Karpas-422 (cell line): ENCODE results near the gene C1orf159. TPM values are rescaled to one million over a fixed set of nuclear protein-coding genes. Genes with fewer than 3 reads are reported as not detected.

Source experiments
- DNase-seq: peaks from one replicate; pipeline ENCODE4 v3.0.0-alpha.2; 2015
- H2AFZ ChIP-seq: fragments of 200-600 bp; sonication (generic); 2 replicates; pipeline ENCODE4 v1.6.1; 2014; ENCODE audit warnings: antibody characterized with exemption, low read length, mixed read lengths
- H3K27ac ChIP-seq: fragments of 200-600 bp; sonication (generic); 2 replicates; pipeline ENCODE4 v1.5.1; 2014; ENCODE audit warnings: mild to moderate bottlenecking, low read length, moderate library complexity
- H3K27me3 ChIP-seq: fragments of 200-600 bp; sonication (generic); 2 replicates; pipeline ENCODE4 v1.6.1; 2014; ENCODE audit warnings: low read length, mixed read lengths
- H3K36me3 ChIP-seq: fragments of 200-600 bp; sonication (generic); 2 replicates; pipeline ENCODE4 v1.6.1; 2014; ENCODE audit warnings: low read length, mixed read lengths; ENCODE audit not compliant: insufficient read depth
- H3K4me1 ChIP-seq: fragments of 200-600 bp; sonication (generic); 2 replicates; pipeline ENCODE4 v1.6.1; 2014; ENCODE audit warnings: mild to moderate bottlenecking, low read length, mixed read lengths
- H3K4me2 ChIP-seq: fragments of 200-600 bp; sonication (generic); 2 replicates; pipeline ENCODE4 v1.6.1; 2014; ENCODE audit warnings: low read length, low read depth, mild to moderate bottlenecking; ENCODE audit not compliant: poor library complexity, severe bottlenecking
- H3K4me3 ChIP-seq: fragments of 200-600 bp; sonication (generic); 2 replicates; pipeline ENCODE4 v1.5.1; 2014; ENCODE audit warnings: mild to moderate bottlenecking, antibody characterized with exemption, low read length, mixed read lengths
- H3K79me2 ChIP-seq: fragments of 200-600 bp; sonication (generic); 2 replicates; pipeline ENCODE4 v1.6.1; 2014; ENCODE audit warnings: mild to moderate bottlenecking, low read length, mixed read lengths
- H3K9ac ChIP-seq: fragments of 200-600 bp; sonication (generic); 2 replicates; pipeline ENCODE4 v1.6.0; 2014; ENCODE audit warnings: low read length
- H3K9me2 ChIP-seq: fragments of 200-600 bp; sonication (generic), shearing (Covaris generic); replicated peaks from 2 replicates; pipeline ENCODE4 v1.6.0; 2014; ENCODE audit warnings: mild to moderate bottlenecking, low read length, moderate library complexity; ENCODE audit not compliant: insufficient read depth
- H3K9me3 ChIP-seq: fragments of 300-700, 200-600 bp; sonication (generic); 2 replicates; pipeline ENCODE4 v1.6.1; 2014; ENCODE audit warnings: low read length, mixed read lengths
- H4K20me1 ChIP-seq: fragments of 200-600 bp; sonication (generic); 2 replicates; pipeline ENCODE4 v1.6.1; 2014; ENCODE audit warnings: mild to moderate bottlenecking, antibody characterized with exemption, low read length, low read depth; ENCODE audit not compliant: insufficient read depth
- total RNA-seq: library from RNA; depleted of rRNA; stranded (reverse); fragments of >200 nt; shearing (Covaris generic); gene quantifications from 2 replicates; pipeline ENCODE4 v1.2.3, GENCODE V29; 2014; ENCODE audit warnings: low replicate concordance

Gene C1orf159
- total RNA-seq, 1 experiment from 2014 or later = 10.2 TPM

GRCh38 chr1:1073743-1074587 lies 41.9 kb downstream of the C1orf159 start, which contains the start of gene RNF223:
Gene RNF223, minus strand, starts transcription at chr1:1074306. Its CDS starts 1,740 bp downstream, at chr1:1072566.
- Histone ChIP-seq H4K20me1 (no peaks in the 10 kb centered on the region), H3K4me1 (no peaks in the 10 kb centered on the region), H3K9me3 (no peaks in the 10 kb centered on the region), H3K79me2 (no peaks in the 10 kb centered on the region), H3K9me2 (no peaks in the 10 kb centered on the region), H3K4me2 (no peak within 1 kb of the TSS), H3K36me3 (no peaks in the 10 kb centered on the region), H3K27ac (no peak within 1 kb of the TSS), H3K4me3 (no peak within 1 kb of the TSS), H3K27me3 (no peaks in the 10 kb centered on the region), H3K9ac (no peak within 1 kb of the TSS), H2AFZ (no peak within 1 kb of the TSS)
- no peak for DNase-seq

- DNase-seq = no peak
- Histone ChIP-seq H3K4me3 (no peak overlapping the region), H2AFZ (no peak overlapping the region), H3K27ac (no peak overlapping the region), H3K36me3 (no peaks in the 10 kb centered on the region), H3K9ac (no peak overlapping the region), H3K9me2 (no peaks in the 10 kb centered on the region), H3K79me2 (no peaks in the 10 kb centered on the region), H3K27me3 (no peaks in the 10 kb centered on the region), H3K4me1 (no peaks in the 10 kb centered on the region), H3K4me2 (no peak overlapping the region), H4K20me1 (no peaks in the 10 kb centered on the region), H3K9me3 (no peaks in the 10 kb centered on the region)
Measured at GRCh38 chr1:1072849-1073742, 42.8 kb downstream of the C1orf159 start.

GRCh38 chr1:1072299-1072848 lies 43.5 kb downstream of the C1orf159 start:
- Histone ChIP-seq H4K20me1 (no peaks in the 10 kb centered on the region), H3K9me2 (no peaks in the 10 kb centered on the region), H3K9me3 (no peaks in the 10 kb centered on the region), H3K36me3 (no peaks in the 10 kb centered on the region), H2AFZ (no peak overlapping the region), H3K27ac (no peak overlapping the region), H3K79me2 (no peaks in the 10 kb centered on the region), H3K4me3 (no peak overlapping the region), H3K27me3 (no peaks in the 10 kb centered on the region), H3K9ac (no peak overlapping the region), H3K4me1 (no peaks in the 10 kb centered on the region), H3K4me2 (no peak overlapping the region)
- no peak for DNase-seq

- H3K27me3 ChIP-seq = no peaks in the 10 kb centered on the region
Measured at GRCh38 chr1:1071486-1072298, 44.2 kb downstream of the C1orf159 start.

GRCh38 chr1:1069711-1070676 lies 45.9 kb downstream of the C1orf159 start:
- no peaks in the 10 kb centered on the region for H3K36me3 ChIP-seq
- no peaks in the 10 kb centered on the region for H3K27me3 ChIP-seq
- H2AFZ ChIP-seq = no peak overlapping the region
- no peak overlapping the region for H3K9ac ChIP-seq
- H3K9me3 ChIP-seq = no peaks in the 10 kb centered on the region
- H3K79me2 ChIP-seq = no peaks in the 10 kb centered on the region
- no peaks in the 10 kb centered on the region for H3K9me2 ChIP-seq
- H4K20me1 ChIP-seq = no peaks in the 10 kb centered on the region
- no peaks in the 10 kb centered on the region; the same call in 1 of the 2 replicates for H3K4me1 ChIP-seq
- no peak overlapping the region for H3K27ac ChIP-seq
- DNase-seq = no peak
- no peak overlapping the region for H3K4me2 ChIP-seq
- H3K4me3 ChIP-seq = no peak overlapping the region

More at GRCh38 chr1:1071486-1072298, 44.2 kb downstream of the C1orf159 start:
- no peak for DNase-seq
- Histone ChIP-seq H3K4me2 (no peak overlapping the region), H4K20me1 (no peaks in the 10 kb centered on the region), H3K9me3 (no peaks in the 10 kb centered on the region), H3K36me3 (no peaks in the 10 kb centered on the region), H3K4me1 (no peaks in the 10 kb centered on the region; the same call in 1 of the 2 replicates), H3K9me2 (no peaks in the 10 kb centered on the region), H3K4me3 (no peak overlapping the region), H3K79me2 (no peaks in the 10 kb centered on the region), H2AFZ (no peak overlapping the region), H3K27ac (no peak overlapping the region), H3K9ac (no peak overlapping the region)

- no peak overlapping the region for H3K27ac ChIP-seq
- peaks cover 2% of the 10 kb centered on the region for H3K4me1 ChIP-seq
- H3K36me3 ChIP-seq = no peaks in the 10 kb centered on the region
- DNase-seq = no peak
- no peak overlapping the region for H2AFZ ChIP-seq
- no peak overlapping the region for H3K9ac ChIP-seq
- H3K4me3 ChIP-seq = no peak overlapping the region
- 0 out of 2 replicates have a peak, but pooled peaks cover 3% of the 10 kb centered on the region for H4K20me1 ChIP-seq
- H3K9me3 ChIP-seq = no peaks in the 10 kb centered on the region
- no peaks in the 10 kb centered on the region for H3K79me2 ChIP-seq
- no peak overlapping the region for H3K4me2 ChIP-seq
- H3K27me3 ChIP-seq = no peaks in the 10 kb centered on the region
- H3K9me2 ChIP-seq = no peaks in the 10 kb centered on the region
Measured at GRCh38 chr1:1069056-1069710, 46.7 kb downstream of the C1orf159 start.
